Endothelial cell of umbilical vein (primary cell): ENCODE measurements around the gene CLGN. TPM values are rescaled to one million over a fixed set of nuclear protein-coding genes. Genes with fewer than 3 reads are reported as not detected.

Source experiments
- BruUV-seq: library from RNA; stranded (reverse); fragments of 400-500 nt; replicated peaks from 2 replicates; lab custom pipeline; 2021; lab: Mats Ljungman, UMichigan
- CTCF ChIA-PET: fragments of 300-600, 350-600 bp; sonication (Branson Sonifier 250); formaldehyde crosslinking; loops from one replicate; lab custom pipeline; 2021; ENCODE audit warnings: antibody characterized with exemption, inconsistent platforms; lab: Charles Lee
- POLR2A ChIA-PET: fragments of 300-600, 350-600 bp; sonication (Branson Sonifier 250); formaldehyde crosslinking; loops from one replicate; lab custom pipeline; 2021; ENCODE audit warnings: antibody characterized with exemption, inconsistent platforms; lab: Charles Lee
- DNase-seq: peaks from one replicate; pipeline ENCODE4 v3.0.0-alpha.2; 2011; ENCODE audit warnings: low read depth, low spot score
- FAIRE-seq: peaks from 2 replicates; lab custom pipeline; 2011; peaks lifted over from hg19 to GRCh38; lab: Jason Lieb, UNC
- H2AFZ ChIP-seq: 2 replicates; pipeline ENCODE4 v1.6.0; 2012; ENCODE audit warnings: low read depth, low read length, control low read depth, inconsistent platforms
- H3K27ac ChIP-seq: 2 replicates; pipeline ENCODE4 v1.5.1; 2011; ENCODE audit warnings: low read depth, mild to moderate bottlenecking, control low read depth, low read length, moderate library complexity; ENCODE audit not compliant: insufficient read depth
- H3K27me3 ChIP-seq, 2 experiments: 2 replicates each; pipeline versions ENCODE4 v1.6.0 to v1.6.1; 2011; ENCODE audit warnings: low read length in 2 of 2, mixed read lengths in 1 of 2; ENCODE audit not compliant: control insufficient read depth in 2 of 2, insufficient read depth in 2 of 2
- H3K36me3 ChIP-seq, 2 experiments: 2 replicates in 1 of 2; 3 replicates in 1 of 2; pipeline ENCODE4 v1.5.1; 2011; ENCODE audit warnings: low read length in 2 of 2, mild to moderate bottlenecking in 1 of 2, moderate library complexity in 1 of 2; ENCODE audit not compliant: control insufficient read depth in 2 of 2, insufficient read depth in 2 of 2; ENCODE audit errors: extremely low read depth in 1 of 2
- H3K4me1 ChIP-seq: 3 replicates; pipeline ENCODE4 v1.5.1; 2011; ENCODE audit warnings: mild to moderate bottlenecking, low read length; ENCODE audit not compliant: control insufficient read depth, insufficient read depth; ENCODE audit errors: extremely low read depth
- H3K4me2 ChIP-seq: 2 replicates; pipeline ENCODE4 v1.6.1; 2011; ENCODE audit warnings: low read length, control low read depth, mixed read lengths; ENCODE audit not compliant: insufficient read depth
- H3K4me3 ChIP-seq, 3 experiments: fragments of 200-600 bp in 1 of 3; sonication (generic), shearing (Covaris generic) in 1 of 3; replicated peaks in 1 of 3; 2 replicates each; pipeline ENCODE4 v1.5.1; 2011 to 2016; ENCODE audit warnings: control low read depth in 3 of 3, low read length in 3 of 3, mild to moderate bottlenecking in 2 of 3, inconsistent platforms in 1 of 3, low read depth in 1 of 3, moderate library complexity in 1 of 3; ENCODE audit not compliant: insufficient read depth in 1 of 3
- H3K79me2 ChIP-seq: 2 replicates; pipeline ENCODE4 v1.6.0; 2012; ENCODE audit warnings: low read length, inconsistent platforms; ENCODE audit not compliant: control insufficient read depth, insufficient read depth
- H3K9ac ChIP-seq: replicated peaks from 2 replicates; pipeline ENCODE3; 2011; ENCODE audit warnings: low read length, control low read depth; ENCODE audit not compliant: insufficient read depth; ENCODE audit errors: extremely low read depth
- H3K9me1 ChIP-seq: replicated peaks from 3 replicates; pipeline ENCODE4 v1.6.0; 2011; ENCODE audit warnings: mild to moderate bottlenecking, low read length; ENCODE audit not compliant: control insufficient read depth, insufficient read depth; ENCODE audit errors: extremely low read depth
- H3K9me3 ChIP-seq: replicated peaks from 2 replicates; pipeline ENCODE4 v1.5.1; 2012; ENCODE audit warnings: low read length, inconsistent platforms; ENCODE audit not compliant: control insufficient read depth, insufficient read depth
- H4K20me1 ChIP-seq: replicated peaks from 2 replicates; pipeline ENCODE3; 2011; ENCODE audit warnings: mild to moderate bottlenecking, low read length; ENCODE audit not compliant: control insufficient read depth, insufficient read depth; ENCODE audit errors: extremely low read depth
- EZH2 ChIP-seq: IDR thresholded peaks from 2 replicates; pipeline ENCODE4 v1.6.1; 2012; ENCODE audit warnings: borderline replicate concordance, low read depth, mild to moderate bottlenecking, moderate library complexity, low read length, inconsistent platforms; ENCODE audit not compliant: severe bottlenecking
- FOS ChIP-seq: IDR thresholded peaks from 2 replicates; pipeline ENCODE4 v1.6.1; 2011; ENCODE audit warnings: mild to moderate bottlenecking, low read length, moderate library complexity, borderline replicate concordance; ENCODE audit not compliant: insufficient read depth
- JUN ChIP-seq: IDR thresholded peaks from 2 replicates; pipeline ENCODE4 v1.6.1; 2011; ENCODE audit warnings: borderline replicate concordance, low read depth; ENCODE audit not compliant: insufficient read length, insufficient read depth
- MYC ChIP-seq: IDR thresholded peaks from one replicate; pipeline ENCODE4 v1.6.1; 2011; ENCODE audit warnings: mild to moderate bottlenecking, low read depth, low read length
- POLR2A ChIP-seq: IDR thresholded peaks from 2 replicates; pipeline ENCODE4 v1.6.1; 2012; ENCODE audit warnings: low read depth, mild to moderate bottlenecking, control low read depth, low read length
- POLR2AphosphoS5 ChIP-seq: IDR thresholded peaks from 2 replicates; pipeline ENCODE4 v1.6.1; 2012; ENCODE audit warnings: low read depth, mild to moderate bottlenecking, control low read depth, low read length, moderate library complexity; ENCODE audit not compliant: insufficient read depth
- dilution Hi-C: fragments of 300-500 bp; cut with MboI; formaldehyde crosslinking; loops from one replicate; pipeline ENCODE4 v1.15.0; 2019; ENCODE audit warnings: low sequenced_read_pairs; ENCODE audit not compliant: extremely low pct_ligation_motif_present
- intact Hi-C: fragments of 100-400 bp; cut with micrococcal nuclease; formaldehyde crosslinking; loops from one replicate; pipeline ENCODE4 v1.10.0; 2022
- polyA plus RNA-seq, 4 experiments: library from polyadenylated mRNA; depleted of rRNA in 3 of 4; stranded (reverse) in 3 of 4; unstranded in 1 of 4; fragments of >200 nt; gene quantifications; 2 replicates each; pipeline versions ENCODE4 v1.2.1 to v1.2.3, GENCODE V29; 2011 to 2012; ENCODE audit warnings: missing spikeins in 1 of 4
- total RNA-seq: library from RNA; stranded (reverse); gene quantifications from 2 replicates; pipeline ENCODE4 v1.2.3, GENCODE V29; 2021
- TF ChIP-seq, protein P1 (sequence below): IDR thresholded peaks from 2 replicates; pipeline ENCODE4 v1.6.1; 2011; ENCODE audit not compliant: insufficient read depth, insufficient read length
- TF ChIP-seq, protein P2 (sequence below), 2 donors: IDR thresholded peaks; 1 replicate in 1 of 2; 2 replicates in 1 of 2; pipeline ENCODE4 v1.5.1; 2011; ENCODE audit warnings: low read length in 2 of 2, mild to moderate bottlenecking in 2 of 2, moderate library complexity in 2 of 2, control low read depth in 1 of 2, inconsistent platforms in 1 of 2, low read depth in 1 of 2; ENCODE audit not compliant: insufficient read depth in 1 of 2; ENCODE audit errors: extremely low read depth in 1 of 2

The CLGN gene
- total and polyA plus RNA-seq, 2 donors (not counting 3 experiments of a cell fraction or from before 2014, with no cell fraction given) = 0.12 to 1.00 TPM

DNA sequence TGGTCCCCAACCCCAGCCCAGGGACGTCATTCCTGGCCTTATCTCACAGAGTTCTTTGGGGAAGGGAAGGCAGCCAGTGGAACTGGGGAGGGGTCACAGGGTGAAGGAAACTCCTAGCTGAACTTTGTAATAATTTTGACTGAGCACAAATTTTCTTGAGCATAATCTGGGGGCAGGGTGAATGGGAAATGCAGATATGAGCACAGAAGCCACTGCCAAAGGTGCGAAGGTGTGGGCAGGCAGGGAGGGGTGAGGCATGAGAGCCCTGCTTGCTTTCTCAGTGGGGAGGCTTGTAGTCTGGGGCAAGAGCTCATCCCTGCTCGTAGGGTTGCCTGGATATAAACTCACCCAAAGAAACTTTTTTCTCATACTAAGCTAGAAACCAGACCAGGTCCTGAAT, 35.7 kb upstream of the CLGN start:
- ChIA-PET CTCF (no interaction called here), POLR2A (no interaction called here)
- Histone ChIP-seq H3K27me3 (peaks cover 4 to 20% of the 10 kb centered on the region in 2 experiments), H3K27ac (no peak overlapping the region), H3K9me3 (no peaks in the 10 kb centered on the region), H4K20me1 (no peaks in the 10 kb centered on the region), H3K4me1 (no peaks in the 10 kb centered on the region), H3K4me3 (no peak overlapping the region), H3K9me1 (peaks cover 3% of the 10 kb centered on the region), H3K36me3 (no peaks in the 10 kb centered on the region), H3K9ac (no peak overlapping the region), H3K4me2 (no peak overlapping the region), H3K79me2 (no peaks in the 10 kb centered on the region), H2AFZ (no peak overlapping the region)
- dilution Hi-C loops (no loop called here), intact Hi-C loops (no loop called here)
- FAIRE-seq = no peak
- BruUV-seq = no TSS peak
- TF ChIP-seq JUN (no peak), POLR2A (no peak), MYC (no peak), FOS (no peak), POLR2AphosphoS5 (no peak), EZH2 (no peak)
- TF ChIP-seq, protein P1, sequence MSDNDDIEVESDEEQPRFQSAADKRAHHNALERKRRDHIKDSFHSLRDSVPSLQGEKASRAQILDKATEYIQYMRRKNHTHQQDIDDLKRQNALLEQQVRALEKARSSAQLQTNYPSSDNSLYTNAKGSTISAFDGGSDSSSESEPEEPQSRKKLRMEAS = no peak
- TF ChIP-seq, protein P2, sequence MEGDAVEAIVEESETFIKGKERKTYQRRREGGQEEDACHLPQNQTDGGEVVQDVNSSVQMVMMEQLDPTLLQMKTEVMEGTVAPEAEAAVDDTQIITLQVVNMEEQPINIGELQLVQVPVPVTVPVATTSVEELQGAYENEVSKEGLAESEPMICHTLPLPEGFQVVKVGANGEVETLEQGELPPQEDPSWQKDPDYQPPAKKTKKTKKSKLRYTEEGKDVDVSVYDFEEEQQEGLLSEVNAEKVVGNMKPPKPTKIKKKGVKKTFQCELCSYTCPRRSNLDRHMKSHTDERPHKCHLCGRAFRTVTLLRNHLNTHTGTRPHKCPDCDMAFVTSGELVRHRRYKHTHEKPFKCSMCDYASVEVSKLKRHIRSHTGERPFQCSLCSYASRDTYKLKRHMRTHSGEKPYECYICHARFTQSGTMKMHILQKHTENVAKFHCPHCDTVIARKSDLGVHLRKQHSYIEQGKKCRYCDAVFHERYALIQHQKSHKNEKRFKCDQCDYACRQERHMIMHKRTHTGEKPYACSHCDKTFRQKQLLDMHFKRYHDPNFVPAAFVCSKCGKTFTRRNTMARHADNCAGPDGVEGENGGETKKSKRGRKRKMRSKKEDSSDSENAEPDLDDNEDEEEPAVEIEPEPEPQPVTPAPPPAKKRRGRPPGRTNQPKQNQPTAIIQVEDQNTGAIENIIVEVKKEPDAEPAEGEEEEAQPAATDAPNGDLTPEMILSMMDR (IDR thresholded peaks at IDR 0.05; ENCODE audit: extremely low read depth in 1 of 2, insufficient read depth in 1 of 2, low read depth in 1 of 2, low read length in 2 of 2) = no peak
- no peak for DNase-seq
